ENCODE data around the gene IL1RAPL2. TPM values are rescaled to one million over a fixed set of nuclear protein-coding genes. Genes with fewer than 3 reads are reported as not detected.
A peak's percentile ranks its signal among the peaks of the same experiment; 100 is the strongest.

The IL1RAPL2 gene
- total and polyA plus RNA-seq, 10 of the 15 experiments (the other 5 are each of a cell fraction or from before 2014, with no cell fraction given) = 0.19 TPM; not detected in 9

DNA sequence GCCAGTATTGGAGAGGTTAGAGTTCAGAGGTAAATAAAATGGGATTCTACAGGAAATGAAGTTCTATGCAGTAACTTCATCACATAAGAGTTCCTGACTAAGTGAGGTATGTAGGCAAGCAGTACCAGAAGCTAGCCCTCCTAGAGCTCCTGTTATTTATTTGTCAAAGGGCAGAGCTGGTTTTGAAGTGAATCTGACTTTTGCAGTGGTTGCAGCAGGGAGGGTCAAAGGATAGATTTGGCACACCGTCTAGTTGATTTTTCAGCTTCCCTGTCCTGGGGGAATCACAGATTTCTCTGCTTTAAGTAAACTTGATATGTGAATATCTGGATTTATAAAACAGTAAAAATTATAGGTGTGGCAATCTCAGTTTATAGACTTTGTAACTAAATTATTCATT lies 130.7 kb downstream of the IL1RAPL2 start:
- H2AFZ ChIP-seq (ENCODE audit: control insufficient read depth, low read depth, low read length) = no peak overlapping the region
- POLR2A ChIA-PET = no interaction called here
- no peaks in the 10 kb centered on the region for H3K4me1 ChIP-seq (ENCODE audit: control insufficient read depth, insufficient read depth, low read length)
- H3K9me3 ChIP-seq (replicated peaks; ENCODE audit: control insufficient read depth, insufficient read depth, low read length) = no peaks in the 10 kb centered on the region
- no peak overlapping the region for H3K4me3 ChIP-seq
- no peak overlapping the region for H3K4me2 ChIP-seq (ENCODE audit: control insufficient read depth, insufficient read depth)
- FAIRE-seq = no peak
- H3K79me2 ChIP-seq (ENCODE audit: control insufficient read depth, insufficient read depth, low read length) = no peaks in the 10 kb centered on the region
- no peak overlapping the region for H3K9ac ChIP-seq (ENCODE audit: control insufficient read depth, insufficient read depth, low read length)
- no peaks in the 10 kb centered on the region for H4K20me1 ChIP-seq (ENCODE audit: control insufficient read depth, insufficient read depth)
- no peak for ATAC-seq
- BruUV-seq (replicated peaks) = no TSS peak
- SMC1A ChIA-PET (ENCODE audit: uncharacterized antibody, unreplicated experiment) = interaction anchor here (1.3 kb wide), 1 partner anchor 9 kb away, joined by 6 read pairs; no protein-coding TSS in a partner anchor
- RAD21 ChIA-PET (ENCODE audit: unreplicated experiment) = interaction anchor here (1.1 kb wide), 1 partner anchor 18 kb away, joined by 3 read pairs; no protein-coding TSS in a partner anchor
- TF ChIP-seq, protein P1, sequence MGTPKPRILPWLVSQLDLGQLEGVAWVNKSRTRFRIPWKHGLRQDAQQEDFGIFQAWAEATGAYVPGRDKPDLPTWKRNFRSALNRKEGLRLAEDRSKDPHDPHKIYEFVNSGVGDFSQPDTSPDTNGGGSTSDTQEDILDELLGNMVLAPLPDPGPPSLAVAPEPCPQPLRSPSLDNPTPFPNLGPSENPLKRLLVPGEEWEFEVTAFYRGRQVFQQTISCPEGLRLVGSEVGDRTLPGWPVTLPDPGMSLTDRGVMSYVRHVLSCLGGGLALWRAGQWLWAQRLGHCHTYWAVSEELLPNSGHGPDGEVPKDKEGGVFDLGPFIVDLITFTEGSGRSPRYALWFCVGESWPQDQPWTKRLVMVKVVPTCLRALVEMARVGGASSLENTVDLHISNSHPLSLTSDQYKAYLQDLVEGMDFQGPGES (IDR thresholded peaks at IDR 0.05) = no peak
- no peak for TF ChIP-seq BACH1 (IDR thresholded peaks at IDR 0.05; ENCODE audit: borderline replicate concordance)
- TF ChIP-seq HDGF (IDR thresholded peaks at IDR 0.05) = no peak
- TF ChIP-seq HDAC2 (IDR thresholded peaks at IDR 0.05) = no peak
- WGBS (ENCODE audit: insufficient coverage, insufficient replicate concordance, low lambda C conversion rate, missing lambda C conversion rate) = 0% methylated on average over 1 of the region's 1 CpG
- H3K27me3 ChIP-seq (replicated peaks in 1 of 2; ENCODE audit: control insufficient read depth in 2 of 2, insufficient read depth in 2 of 2, low read length in 1 of 2) = no peaks in the 10 kb centered on the region
- in situ Hi-C loops (cut with MboI) (no loop called here), intact Hi-C loops (cut with micrococcal nuclease; ENCODE audit: unreplicated experiment) (loop anchor here (10.0 kb wide), 1 partner anchor 62 kb away; no protein-coding TSS in a partner anchor)
- CTCF ChIA-PET = interaction anchor here (1.4 kb wide), 1 partner anchor 28 kb away, joined by 3 read pairs; no protein-coding TSS in a partner anchor
- no peak overlapping the region for H3K27ac ChIP-seq (ENCODE audit: control insufficient read depth, insufficient read depth)
- DNase-seq (ENCODE audit: low read depth, low spot score) = no peak
- H3K36me3 ChIP-seq (ENCODE audit: control insufficient read depth in 2 of 2, insufficient read depth in 2 of 2, low read length in 1 of 2) = no peaks in the 10 kb centered on the region

DNA sequence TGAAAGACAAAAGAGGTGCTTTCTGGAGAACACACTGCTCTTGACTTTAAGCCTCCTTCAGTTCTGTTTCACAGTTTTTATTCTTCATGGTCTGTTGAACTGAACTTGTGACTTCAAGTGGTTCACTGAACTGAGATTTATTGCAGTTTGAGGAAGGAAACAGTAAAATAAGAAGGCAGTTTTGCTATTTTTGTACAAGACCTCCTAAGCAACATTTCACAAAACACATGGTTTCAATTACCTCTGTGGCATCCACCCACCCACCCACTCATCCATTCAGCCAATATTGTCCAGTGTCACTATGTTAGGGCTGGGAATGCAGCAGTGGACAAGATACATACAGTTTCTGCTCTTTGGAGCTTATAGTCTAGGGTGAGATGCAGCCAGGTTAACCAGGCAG lies 131.3 kb downstream of the IL1RAPL2 start:
- Histone ChIP-seq H3K27ac (ENCODE audit: control insufficient read depth, insufficient read depth) (no peak overlapping the region), H3K9me3 (replicated peaks; ENCODE audit: control insufficient read depth, insufficient read depth, low read length) (no peaks in the 10 kb centered on the region), H3K4me3 (no peak overlapping the region), H4K20me1 (ENCODE audit: control insufficient read depth, insufficient read depth) (no peaks in the 10 kb centered on the region), H3K79me2 (ENCODE audit: control insufficient read depth, insufficient read depth, low read length) (no peaks in the 10 kb centered on the region), H3K4me2 (ENCODE audit: control insufficient read depth, insufficient read depth) (no peak overlapping the region), H3K27me3 (replicated peaks in 1 of 2; ENCODE audit: control insufficient read depth in 2 of 2, insufficient read depth in 2 of 2, low read length in 1 of 2) (no peaks in the 10 kb centered on the region), H3K36me3 (ENCODE audit: control insufficient read depth in 2 of 2, insufficient read depth in 2 of 2, low read length in 1 of 2) (no peaks in the 10 kb centered on the region), H3K4me1 (ENCODE audit: control insufficient read depth, insufficient read depth, low read length) (no peaks in the 10 kb centered on the region), H3K9ac (ENCODE audit: control insufficient read depth, insufficient read depth, low read length) (no peak overlapping the region), H2AFZ (ENCODE audit: control insufficient read depth, low read depth, low read length) (no peak overlapping the region)
- no TSS peak for BruUV-seq (replicated peaks)
- intact Hi-C loops (cut with micrococcal nuclease; ENCODE audit: unreplicated experiment) = loop anchor here (10.0 kb wide), 1 partner anchor 62 kb away; no protein-coding TSS in a partner anchor
- RAD21 ChIA-PET (ENCODE audit: unreplicated experiment) = no interaction called here
- no peak for FAIRE-seq
- 0 out of 2 replicates have a peak, but pooled peaks have one; percentile 15 for TF ChIP-seq RUNX3 (IDR thresholded peaks at IDR 0.05; ENCODE audit: low read length)
- no peak for TF ChIP-seq KLF5 (IDR thresholded peaks at IDR 0.05; ENCODE audit: partially characterized antibody)
- no peak for TF ChIP-seq BCL11A (IDR thresholded peaks at IDR 0.05; ENCODE audit: low read depth, low read length)
- SMC1A ChIA-PET (ENCODE audit: uncharacterized antibody, unreplicated experiment) = interaction anchor here (1.0 to 1.3 kb wide), 2 partner anchors 8 to 9 kb away, joined by 3 to 6 read pairs; no protein-coding TSS in a partner anchor
- CTCF ChIA-PET = no interaction called here
- no peak for DNase-seq (ENCODE audit: low read depth, low spot score)
- POLR2A ChIA-PET = no interaction called here
- in situ Hi-C loops (cut with MboI) = no loop called here
- no peak for ATAC-seq
